Measurements from ENCODE around the gene ERCC4. TPM values are rescaled to one million over a fixed set of nuclear protein-coding genes. Genes with fewer than 3 reads are reported as not detected.
A peak's percentile ranks its signal among the peaks of the same experiment; 100 is the strongest.

The ERCC4 gene
- polyA plus RNA-seq, 2 of the 4 experiments (the other 2 are of a cell fraction), result 5.9 to 15.1 TPM

- Histone ChIP-seq H3K4me3 (no peak overlapping the region), H3K4me1 (peaks cover 40% of the 10 kb centered on the region), H3K9me3 (no peaks in the 10 kb centered on the region), H3K4me2 (no peak overlapping the region; the same call in 2 of the 3 replicates), H3K27ac (peak overlapping the region in 1 of 2 experiments; percentile 35; a peak in 1 of 6 replicates)
- CTCF ChIA-PET, result no interaction called here
- FAIRE-seq (no peak), DNase-seq (ENCODE audit: low read depth in 1 of 2, low spot score in 1 of 2) (no peak), ATAC-seq (no peak)
- 60% methylated on average over 2 of the region's 2 CpGs for WGBS (ENCODE audit: missing lambda C conversion rate)
- TF ChIP-seq BHLHE40 (IDR thresholded peaks at IDR 0.05; ENCODE audit: low read depth, low read length) (no peak), CHD4 (IDR thresholded peaks at IDR 0.05; ENCODE audit: borderline replicate concordance) (no peak), TFCP2L1 (CRISPR knock-in tag; IDR thresholded peaks at IDR 0.05) (no peak), FOSB (CRISPR knock-in tag; IDR thresholded peaks at IDR 0.05) (no peak), EHMT2 (IDR thresholded peaks at IDR 0.05; ENCODE audit: low read depth) (no peak), NFE2L2 (conservative IDR thresholded peaks at IDR 0.05; ENCODE audit: low read length) (no peak), POLR2AphosphoS2 (conservative IDR thresholded peaks at IDR 0.05; ENCODE audit: low read length) (no peak), CHD2 (IDR thresholded peaks at IDR 0.05; ENCODE audit: low read length, partially characterized antibody) (no peak), HOXB13 (CRISPR knock-in tag; IDR thresholded peaks at IDR 0.05; ENCODE audit: low read depth) (no peak), FOXS1 (CRISPR knock-in tag; IDR thresholded peaks at IDR 0.05) (no peak), BCL3 (IDR thresholded peaks at IDR 0.05) (no peak), CBX2 (IDR thresholded peaks at IDR 0.05; ENCODE audit: borderline replicate concordance, low read depth) (no peak), CBX8 (IDR thresholded peaks at IDR 0.05) (no peak), MYC (IDR thresholded peaks at IDR 0.05; ENCODE audit: borderline replicate concordance, low read length) (no peak)
- TF ChIP-seq, protein P1, sequence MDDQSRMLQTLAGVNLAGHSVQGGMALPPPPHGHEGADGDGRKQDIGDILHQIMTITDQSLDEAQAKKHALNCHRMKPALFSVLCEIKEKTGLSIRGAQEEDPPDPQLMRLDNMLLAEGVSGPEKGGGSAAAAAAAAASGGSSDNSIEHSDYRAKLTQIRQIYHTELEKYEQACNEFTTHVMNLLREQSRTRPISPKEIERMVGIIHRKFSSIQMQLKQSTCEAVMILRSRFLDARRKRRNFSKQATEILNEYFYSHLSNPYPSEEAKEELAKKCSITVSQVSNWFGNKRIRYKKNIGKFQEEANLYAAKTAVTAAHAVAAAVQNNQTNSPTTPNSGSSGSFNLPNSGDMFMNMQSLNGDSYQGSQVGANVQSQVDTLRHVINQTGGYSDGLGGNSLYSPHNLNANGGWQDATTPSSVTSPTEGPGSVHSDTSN (IDR thresholded peaks at IDR 0.05), result no peak
- POLR2A ChIA-PET, result no interaction called here
Measured at GRCh38 chr16:13926891-13927290, 6.9 kb downstream of the ERCC4 start.

GRCh38 chr16:13928646-13929045, 8.7 kb downstream of the ERCC4 start:
- Histone ChIP-seq H3K9me3 (no peaks in the 10 kb centered on the region), H3K27ac (no peak overlapping the region), H3K4me1 (peaks cover 33% of the 10 kb centered on the region), H3K4me2 (no peak overlapping the region), H3K4me3 (no peak overlapping the region)
- ATAC-seq, result no peak
- TF ChIP-seq EP300 (IDR thresholded peaks at IDR 0.05), result no peak
- TF ChIP-seq, protein P1 (IDR thresholded peaks at IDR 0.05), result no peak
- TF ChIP-seq MAFK (IDR thresholded peaks at IDR 0.05; ENCODE audit: partially characterized antibody), result peak; percentile 78
- TF ChIP-seq, protein P2, sequence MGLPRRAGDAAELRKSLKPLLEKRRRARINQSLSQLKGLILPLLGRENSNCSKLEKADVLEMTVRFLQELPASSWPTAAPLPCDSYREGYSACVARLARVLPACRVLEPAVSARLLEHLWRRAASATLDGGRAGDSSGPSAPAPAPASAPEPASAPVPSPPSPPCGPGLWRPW (IDR thresholded peaks at IDR 0.05), result no peak
- no peak for TF ChIP-seq EHF (CRISPR knock-in tag; IDR thresholded peaks at IDR 0.05)
- WGBS (ENCODE audit: missing lambda C conversion rate), result 94% methylated on average over 3 of the region's 3 CpGs
- CTCF ChIA-PET, result no interaction called here
- DNase-seq (ENCODE audit: low read depth in 1 of 2, low spot score in 1 of 2), result no peak
- FAIRE-seq, result no peak
- POLR2A ChIA-PET, result no interaction called here

- Histone ChIP-seq H3K4me1 (peaks cover 15% of the 10 kb centered on the region), H3K4me3 (no peak overlapping the region), H3K9me3 (no peaks in the 10 kb centered on the region), H3K4me2 (no peak overlapping the region), H3K27ac (no peak overlapping the region)
- TF ChIP-seq TP53 (CRISPR knock-in tag; IDR thresholded peaks at IDR 0.05) (no peak), USF2 (IDR thresholded peaks at IDR 0.05) (peak; percentile 12; the same call in 1 of the 2 replicates), ZC3H11A (IDR thresholded peaks at IDR 0.05) (no peak)
- ChIA-PET CTCF (interaction anchor here (1.7 kb wide), 1 partner anchor 8 kb away, joined by 6 read pairs; no protein-coding TSS in a partner anchor), POLR2A (no interaction called here)
- no peak for DNase-seq (ENCODE audit: low read depth in 1 of 2, low spot score in 1 of 2)
- no peak for ATAC-seq
- no peak for FAIRE-seq
- 84% methylated on average over 10 of the region's 10 CpGs for WGBS (ENCODE audit: missing lambda C conversion rate)
Measured at GRCh38 chr16:13931845-13932244, 11.9 kb downstream of the ERCC4 start.
